ENCODE measurements around the gene TCAP.

DNA sequence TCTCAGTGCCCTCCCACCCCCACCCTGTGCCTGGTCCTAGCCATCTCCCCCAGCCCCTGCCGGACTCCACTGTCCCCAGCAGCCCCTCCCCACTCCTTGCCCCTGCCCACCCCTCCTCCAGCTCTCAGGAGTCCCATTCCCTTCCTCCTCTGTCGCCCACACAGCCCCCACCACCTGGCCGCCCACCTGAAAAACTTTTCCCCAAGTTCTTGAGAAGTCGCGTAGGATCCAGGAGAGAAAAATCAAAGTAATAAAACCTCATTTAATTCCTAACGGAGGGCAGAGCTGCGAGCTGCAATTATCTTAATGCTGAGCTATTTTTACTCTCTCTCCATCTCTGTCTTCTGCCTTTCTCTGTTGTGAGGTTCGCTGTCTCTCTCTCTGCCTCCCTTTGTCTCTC lies 40.8 kb upstream of the TCAP start:
- TF ChIP-seq MXI1 (IDR thresholded peaks at IDR 0.05; ENCODE audit: low read depth, low read length) (no peak), HDAC2 (IDR thresholded peaks at IDR 0.05) (no peak), ATF2 (IDR thresholded peaks at IDR 0.05; ENCODE audit: low read length) (no peak), CTCF (IDR thresholded peaks at IDR 0.05 in 2 of 3, conservative IDR thresholded peaks at IDR 0.05 in 1 of 3; ENCODE audit: control insufficient read depth in 2 of 3, extremely low read depth in 1 of 3, insufficient read depth in 1 of 3, low read depth in 3 of 3, low read length in 3 of 3) (no peak), IKZF1 (conservative IDR thresholded peaks at IDR 0.05) (no peak), BMI1 (IDR thresholded peaks at IDR 0.05; ENCODE audit: borderline replicate concordance) (no peak), SMAD1 (IDR thresholded peaks at IDR 0.05; ENCODE audit: low read depth, partially characterized antibody) (no peak), CREM (IDR thresholded peaks at IDR 0.05; ENCODE audit: low read depth) (no peak), TAF1 (IDR thresholded peaks at IDR 0.05; ENCODE audit: borderline replicate concordance, low read depth, low read length) (no peak)
- TF ChIP-seq, protein P1, sequence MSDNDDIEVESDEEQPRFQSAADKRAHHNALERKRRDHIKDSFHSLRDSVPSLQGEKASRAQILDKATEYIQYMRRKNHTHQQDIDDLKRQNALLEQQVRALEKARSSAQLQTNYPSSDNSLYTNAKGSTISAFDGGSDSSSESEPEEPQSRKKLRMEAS (IDR thresholded peaks at IDR 0.05; ENCODE audit: low read depth, low read length), result no peak
